Measurements from ENCODE around the gene GRAMD2A.

Gene GRAMD2A

GRCh38 chr15:72153269-72154000, 44.2 kb downstream of the GRAMD2A start:
- no peak for DNase-seq (ENCODE audit: low read depth)
- no peak for TF ChIP-seq CTCF (conservative IDR thresholded peaks at IDR 0.05; ENCODE audit: low read depth, low read length)
- H3K4me3 ChIP-seq (ENCODE audit: low read length), result no peak overlapping the region

- no peak overlapping the region for H3K4me3 ChIP-seq (ENCODE audit: low read length)
- DNase-seq (ENCODE audit: low read depth), result no peak
- TF ChIP-seq CTCF (conservative IDR thresholded peaks at IDR 0.05; ENCODE audit: low read depth, low read length), result no peak
Measured at GRCh38 chr15:72147418-72147817, 50.2 kb downstream of the GRAMD2A start.

GRCh38 chr15:72146934-72147333, 50.7 kb downstream of the GRAMD2A start:
- no peak for DNase-seq (ENCODE audit: low read depth)
- no peak for TF ChIP-seq CTCF (conservative IDR thresholded peaks at IDR 0.05; ENCODE audit: low read depth, low read length)
- no peak overlapping the region for H3K4me3 ChIP-seq (ENCODE audit: low read length)

- no peak overlapping the region for H3K4me3 ChIP-seq (ENCODE audit: low read length)
- DNase-seq (ENCODE audit: low read depth), result no peak
- no peak for TF ChIP-seq CTCF (conservative IDR thresholded peaks at IDR 0.05; ENCODE audit: low read depth, low read length)
Measured at GRCh38 chr15:72146221-72146620, 51.4 kb downstream of the GRAMD2A start.

GRCh38 chr15:72141171-72142084, 56.2 kb downstream of the GRAMD2A start:
- no peak for TF ChIP-seq CTCF (conservative IDR thresholded peaks at IDR 0.05; ENCODE audit: low read depth, low read length)
- DNase-seq (ENCODE audit: low read depth), result no peak
- no peak overlapping the region for H3K4me3 ChIP-seq (ENCODE audit: low read length)

GRCh38 chr15:72140088-72140487, 57.5 kb downstream of the GRAMD2A start:
- no peak overlapping the region for H3K4me3 ChIP-seq (ENCODE audit: low read length)
- TF ChIP-seq CTCF (conservative IDR thresholded peaks at IDR 0.05; ENCODE audit: low read depth, low read length), result no peak
- no peak for DNase-seq (ENCODE audit: low read depth)
